ENCODE measurements around the gene PRSS57. TPM values are rescaled to one million over a fixed set of nuclear protein-coding genes. Genes with fewer than 3 reads are reported as not detected.
A peak's percentile ranks its signal among the peaks of the same experiment; 100 is the strongest.

The PRSS57 gene
- total RNA-seq, 1 donor, result not detected

DNA sequence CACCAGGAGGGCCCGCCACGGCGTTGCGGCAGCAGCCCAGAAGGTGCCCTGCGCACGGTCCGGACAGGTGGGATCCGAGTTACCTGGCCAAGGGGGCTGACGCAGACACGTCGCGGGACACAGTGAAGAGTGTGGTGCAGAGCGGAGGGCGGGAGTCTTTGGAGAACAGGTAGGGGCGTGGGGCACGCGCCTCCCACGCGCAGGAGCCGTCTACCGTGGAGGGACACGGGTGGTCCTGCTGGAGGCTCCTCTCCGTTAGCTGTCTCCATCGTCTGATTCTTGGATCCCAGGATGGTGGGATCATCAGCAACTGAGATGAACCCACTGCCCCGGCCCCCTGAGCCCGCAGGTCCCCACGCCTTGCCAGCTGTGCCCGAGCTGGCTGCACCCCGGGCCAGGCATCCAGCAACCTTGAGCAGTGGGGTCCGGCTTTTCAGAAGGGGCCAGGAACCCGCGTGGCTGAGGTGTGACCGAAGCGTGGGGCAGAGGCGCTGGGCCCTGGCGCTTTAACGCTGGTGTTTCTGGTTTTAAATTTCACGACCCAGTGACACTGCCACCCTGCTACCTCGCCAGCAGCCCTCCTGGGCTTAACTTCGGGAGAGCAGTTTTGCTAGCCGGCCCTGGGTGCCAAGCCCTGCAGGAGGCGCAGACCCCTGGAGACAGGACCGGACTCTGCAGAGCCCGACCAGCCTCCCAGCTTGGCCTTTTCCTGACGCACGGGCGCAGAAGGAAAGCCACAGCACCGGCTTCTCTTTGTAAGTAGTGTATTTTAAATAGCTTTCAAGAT is 48.3 kb downstream of the PRSS57 start:
- peaks cover 2% of the 10 kb centered on the region for H4K20me1 ChIP-seq (ENCODE audit: insufficient read depth, low read length)
- TF ChIP-seq, protein P1, sequence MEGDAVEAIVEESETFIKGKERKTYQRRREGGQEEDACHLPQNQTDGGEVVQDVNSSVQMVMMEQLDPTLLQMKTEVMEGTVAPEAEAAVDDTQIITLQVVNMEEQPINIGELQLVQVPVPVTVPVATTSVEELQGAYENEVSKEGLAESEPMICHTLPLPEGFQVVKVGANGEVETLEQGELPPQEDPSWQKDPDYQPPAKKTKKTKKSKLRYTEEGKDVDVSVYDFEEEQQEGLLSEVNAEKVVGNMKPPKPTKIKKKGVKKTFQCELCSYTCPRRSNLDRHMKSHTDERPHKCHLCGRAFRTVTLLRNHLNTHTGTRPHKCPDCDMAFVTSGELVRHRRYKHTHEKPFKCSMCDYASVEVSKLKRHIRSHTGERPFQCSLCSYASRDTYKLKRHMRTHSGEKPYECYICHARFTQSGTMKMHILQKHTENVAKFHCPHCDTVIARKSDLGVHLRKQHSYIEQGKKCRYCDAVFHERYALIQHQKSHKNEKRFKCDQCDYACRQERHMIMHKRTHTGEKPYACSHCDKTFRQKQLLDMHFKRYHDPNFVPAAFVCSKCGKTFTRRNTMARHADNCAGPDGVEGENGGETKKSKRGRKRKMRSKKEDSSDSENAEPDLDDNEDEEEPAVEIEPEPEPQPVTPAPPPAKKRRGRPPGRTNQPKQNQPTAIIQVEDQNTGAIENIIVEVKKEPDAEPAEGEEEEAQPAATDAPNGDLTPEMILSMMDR (IDR thresholded peaks at IDR 0.05; ENCODE audit: extremely low read depth, low read depth, low read length), result no peak
- H3K27ac ChIP-seq (ENCODE audit: low read depth, low read length), result no peak overlapping the region
- no peaks in the 10 kb centered on the region for H3K9me3 ChIP-seq (ENCODE audit: low read depth, low read length)
- no peaks in the 10 kb centered on the region for H3K4me1 ChIP-seq (ENCODE audit: insufficient read depth, low read length)
- DNase-seq (ENCODE audit: insufficient read length, low spot score, missing footprints), result peak; percentile 88
- H3K36me3 ChIP-seq (ENCODE audit: insufficient read depth, low read length), result peaks cover 20% of the 10 kb centered on the region
- no peak overlapping the region for H3K4me3 ChIP-seq (ENCODE audit: insufficient read depth, low read length)
- peaks cover 14% of the 10 kb centered on the region for H3K79me2 ChIP-seq (ENCODE audit: insufficient read depth, low read length)
- no peaks in the 10 kb centered on the region for H3K27me3 ChIP-seq (ENCODE audit: insufficient read depth, low read length)
- no peak overlapping the region for H3K4me2 ChIP-seq (ENCODE audit: insufficient read depth, low read length)
- H2AFZ ChIP-seq (ENCODE audit: low read length), result no peak overlapping the region

DNA sequence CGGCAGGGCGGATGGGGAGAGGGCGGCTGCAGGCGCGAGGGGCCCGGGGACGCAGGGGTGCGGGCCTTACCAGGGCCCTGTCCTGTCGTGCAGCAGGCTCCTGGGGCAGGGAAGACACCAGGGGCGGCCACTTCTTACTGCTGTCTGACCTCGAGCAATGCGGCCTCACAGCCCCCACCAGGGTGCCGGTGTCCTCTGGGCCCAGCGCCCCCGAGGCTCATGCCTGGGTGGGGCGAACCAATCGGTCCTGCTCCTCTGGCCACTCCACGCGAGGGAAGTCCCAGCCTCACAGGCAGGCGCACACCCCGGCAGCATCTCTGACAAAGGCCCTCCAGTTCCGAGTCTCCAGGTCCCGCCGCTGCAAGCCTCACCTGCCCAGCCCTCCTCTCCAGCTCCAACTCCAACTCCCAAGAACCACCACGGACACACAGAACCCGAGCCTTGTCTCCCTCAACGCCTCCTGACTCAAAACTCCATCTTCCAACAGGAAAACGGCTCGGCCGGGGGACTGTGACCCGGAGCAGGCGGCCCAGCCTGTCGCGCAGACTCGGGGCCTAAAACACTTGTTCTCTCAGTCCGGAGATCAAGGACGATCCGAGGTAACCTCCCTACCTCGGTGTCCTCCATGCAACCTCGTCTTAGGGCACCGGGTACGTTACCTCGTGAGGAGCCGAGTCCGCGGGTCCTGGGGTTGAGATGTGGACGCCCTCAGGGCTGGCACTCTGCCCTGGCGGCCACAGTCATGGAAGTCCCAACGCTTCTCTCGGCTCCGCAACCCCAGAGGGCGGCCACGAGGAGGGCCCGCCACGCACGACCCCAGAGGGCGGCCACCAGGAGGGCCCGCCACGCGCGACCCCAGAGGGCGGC is 49.1 kb downstream of the PRSS57 start:
- no peaks in the 10 kb centered on the region for H3K9me3 ChIP-seq (ENCODE audit: low read depth, low read length)
- H3K4me3 ChIP-seq (ENCODE audit: insufficient read depth, low read length), result no peak overlapping the region
- peaks cover 6% of the 10 kb centered on the region for H3K79me2 ChIP-seq (ENCODE audit: insufficient read depth, low read length)
- H4K20me1 ChIP-seq (ENCODE audit: insufficient read depth, low read length), result no peaks in the 10 kb centered on the region
- no peak overlapping the region for H3K4me2 ChIP-seq (ENCODE audit: insufficient read depth, low read length)
- peaks cover 20% of the 10 kb centered on the region for H3K36me3 ChIP-seq (ENCODE audit: insufficient read depth, low read length)
- H3K4me1 ChIP-seq (ENCODE audit: insufficient read depth, low read length), result no peaks in the 10 kb centered on the region
- DNase-seq (ENCODE audit: insufficient read length, low spot score, missing footprints), result peak; percentile 79
- H2AFZ ChIP-seq (ENCODE audit: low read length), result no peak overlapping the region
- TF ChIP-seq, protein P1 (IDR thresholded peaks at IDR 0.05; ENCODE audit: extremely low read depth, low read depth, low read length), result no peak
- H3K27me3 ChIP-seq (ENCODE audit: insufficient read depth, low read length), result no peaks in the 10 kb centered on the region
- H3K27ac ChIP-seq (ENCODE audit: low read depth, low read length), result no peak overlapping the region

DNA sequence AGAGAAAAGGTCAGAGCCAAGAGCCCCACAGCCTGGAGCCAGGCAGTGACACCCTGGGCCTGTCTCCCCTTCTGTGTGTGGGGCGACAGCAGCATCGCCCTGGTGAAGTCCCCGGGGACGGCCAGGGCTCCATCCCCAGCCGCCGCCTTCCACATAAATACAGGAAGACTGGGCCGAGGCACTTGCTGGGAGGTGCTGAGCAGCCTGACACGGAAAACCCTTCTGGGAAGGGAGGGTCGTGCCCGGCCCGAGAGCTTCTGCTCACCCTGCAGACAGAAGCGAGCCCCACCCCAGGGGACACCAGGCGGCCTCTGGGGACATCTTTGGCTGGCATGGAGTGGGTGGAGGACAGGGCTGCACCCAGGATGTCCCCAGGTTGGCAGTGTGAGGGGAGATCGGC is 50.5 kb downstream of the PRSS57 start:
- no peaks in the 10 kb centered on the region for H3K27me3 ChIP-seq (ENCODE audit: insufficient read depth, low read length)
- no peaks in the 10 kb centered on the region for H4K20me1 ChIP-seq (ENCODE audit: insufficient read depth, low read length)
- no peaks in the 10 kb centered on the region for H3K4me1 ChIP-seq (ENCODE audit: insufficient read depth, low read length)
- peaks cover 20% of the 10 kb centered on the region for H3K36me3 ChIP-seq (ENCODE audit: insufficient read depth, low read length)
- H3K4me3 ChIP-seq (ENCODE audit: insufficient read depth, low read length), result no peak overlapping the region
- TF ChIP-seq, protein P1 (IDR thresholded peaks at IDR 0.05; ENCODE audit: extremely low read depth, low read depth, low read length), result no peak
- no peak overlapping the region for H3K4me2 ChIP-seq (ENCODE audit: insufficient read depth, low read length)
- no peak overlapping the region for H3K27ac ChIP-seq (ENCODE audit: low read depth, low read length)
- H3K79me2 ChIP-seq (ENCODE audit: insufficient read depth, low read length), result no peaks in the 10 kb centered on the region
- no peaks in the 10 kb centered on the region for H3K9me3 ChIP-seq (ENCODE audit: low read depth, low read length)
- DNase-seq (ENCODE audit: insufficient read length, low spot score, missing footprints), result peak; percentile 88
- no peak overlapping the region for H2AFZ ChIP-seq (ENCODE audit: low read length)

DNA sequence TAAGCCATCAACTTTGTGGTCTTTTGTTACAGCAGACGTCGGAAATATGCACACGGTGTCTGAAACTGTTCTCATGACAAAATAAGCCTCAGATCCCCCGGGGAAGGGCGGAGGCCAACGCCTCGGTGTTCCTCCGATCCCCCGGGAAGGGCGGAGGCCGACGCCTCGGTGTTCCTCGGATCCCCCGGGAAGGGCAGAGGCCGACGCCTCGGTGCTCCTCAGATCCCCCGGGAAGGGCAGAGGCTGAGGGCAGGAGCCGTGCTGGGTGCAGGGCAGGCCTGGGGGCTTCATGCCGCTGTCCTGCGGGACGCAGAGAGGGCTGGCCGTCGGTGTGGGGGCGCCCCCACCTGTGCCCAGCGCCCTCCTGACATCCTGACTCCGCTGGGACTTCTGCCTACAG is 50.9 kb downstream of the PRSS57 start:
- Histone ChIP-seq H3K79me2 (ENCODE audit: insufficient read depth, low read length) (no peaks in the 10 kb centered on the region), H3K4me1 (ENCODE audit: insufficient read depth, low read length) (peaks cover under 1% of the 10 kb centered on the region), H3K27me3 (ENCODE audit: insufficient read depth, low read length) (no peaks in the 10 kb centered on the region), H3K9me3 (ENCODE audit: low read depth, low read length) (no peaks in the 10 kb centered on the region), H4K20me1 (ENCODE audit: insufficient read depth, low read length) (no peaks in the 10 kb centered on the region), H3K4me3 (ENCODE audit: insufficient read depth, low read length) (no peak overlapping the region), H3K4me2 (ENCODE audit: insufficient read depth, low read length) (no peak overlapping the region), H3K36me3 (ENCODE audit: insufficient read depth, low read length) (peaks cover 20% of the 10 kb centered on the region), H2AFZ (ENCODE audit: low read length) (no peak overlapping the region), H3K27ac (ENCODE audit: low read depth, low read length) (no peak overlapping the region)
- peak; percentile 92 for DNase-seq (ENCODE audit: insufficient read length, low spot score, missing footprints)
- TF ChIP-seq, protein P1 (IDR thresholded peaks at IDR 0.05; ENCODE audit: extremely low read depth, low read depth, low read length), result no peak
